Epithelial cell of prostate (primary cell): ENCODE results near the gene SETD9.

Experiments
- DNase-seq: peaks from one replicate; pipeline ENCODE4 v3.0.0-alpha.2; 2011; ENCODE audit warnings: low read depth, low spot score
- H3K27ac ChIP-seq: fragments of 450-650 bp; 2 replicates; pipeline ENCODE4 v1.5.1; 2017; ENCODE audit warnings: mild to moderate bottlenecking

Gene SETD9, protein sequence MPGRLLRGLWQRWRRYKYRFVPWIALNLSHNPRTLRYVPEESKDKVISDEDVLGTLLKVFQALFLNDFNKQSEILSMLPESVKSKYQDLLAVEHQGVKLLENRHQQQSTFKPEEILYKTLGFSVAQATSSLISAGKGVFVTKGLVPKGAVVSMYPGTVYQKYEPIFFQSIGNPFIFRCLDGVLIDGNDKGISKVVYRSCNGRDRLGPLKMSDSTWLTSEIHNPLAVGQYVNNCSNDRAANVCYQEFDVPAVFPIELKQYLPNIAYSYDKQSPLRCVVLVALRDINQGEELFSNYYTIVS

DNA sequence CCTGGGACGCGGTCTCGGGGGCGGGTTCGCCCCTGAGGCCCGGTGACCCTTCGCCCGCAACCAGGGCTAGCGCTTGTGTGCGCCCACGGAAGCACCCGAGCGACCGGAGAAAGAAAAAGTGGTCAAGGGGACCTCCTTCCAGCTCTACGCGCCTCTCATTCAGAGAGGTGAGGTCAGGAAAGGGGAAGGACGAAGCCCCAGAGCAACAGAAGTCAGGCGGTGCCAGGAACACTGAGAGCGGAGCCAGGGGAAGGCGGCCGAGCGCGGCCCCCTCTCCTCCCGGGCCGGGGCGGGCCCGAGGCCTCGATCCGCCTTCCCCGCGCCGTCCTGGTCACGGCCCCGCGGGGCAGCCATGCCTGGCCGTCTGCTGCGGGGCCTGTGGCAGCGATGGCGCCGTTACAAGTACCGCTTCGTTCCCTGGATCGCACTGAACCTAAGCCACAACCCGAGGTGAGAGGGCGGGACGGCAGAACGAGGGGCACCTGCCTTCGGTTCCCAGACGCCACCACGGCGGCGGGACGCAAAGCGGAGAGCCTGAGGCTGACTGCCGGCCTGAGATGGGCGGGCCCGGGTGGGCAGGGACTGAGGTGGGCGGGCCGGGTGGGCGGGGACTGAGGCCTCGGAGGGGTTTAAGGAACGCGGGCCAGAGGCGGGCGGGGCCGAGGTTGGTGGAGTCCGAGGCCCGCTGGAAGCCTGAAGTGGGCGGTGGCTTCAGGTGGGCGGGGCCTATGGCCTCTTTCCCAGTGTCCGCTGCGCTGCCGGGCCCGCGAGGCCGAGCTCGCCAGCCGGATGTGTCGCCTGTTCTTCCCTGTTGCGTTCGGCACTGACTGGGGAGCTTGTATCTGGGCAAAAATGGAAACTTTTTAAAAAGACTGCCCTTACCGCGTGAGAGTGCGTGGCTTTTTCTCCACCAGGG lies at the start of gene SETD9:
SETD9 (plus strand) TSS at position 303 of the 916 bp plus-strand sequence; CDS start at position 353, 50 bp downstream.
- peak; percentile 73 for DNase-seq
- H3K27ac ChIP-seq, result peak within 1 kb of the TSS; percentile 83

DNA sequence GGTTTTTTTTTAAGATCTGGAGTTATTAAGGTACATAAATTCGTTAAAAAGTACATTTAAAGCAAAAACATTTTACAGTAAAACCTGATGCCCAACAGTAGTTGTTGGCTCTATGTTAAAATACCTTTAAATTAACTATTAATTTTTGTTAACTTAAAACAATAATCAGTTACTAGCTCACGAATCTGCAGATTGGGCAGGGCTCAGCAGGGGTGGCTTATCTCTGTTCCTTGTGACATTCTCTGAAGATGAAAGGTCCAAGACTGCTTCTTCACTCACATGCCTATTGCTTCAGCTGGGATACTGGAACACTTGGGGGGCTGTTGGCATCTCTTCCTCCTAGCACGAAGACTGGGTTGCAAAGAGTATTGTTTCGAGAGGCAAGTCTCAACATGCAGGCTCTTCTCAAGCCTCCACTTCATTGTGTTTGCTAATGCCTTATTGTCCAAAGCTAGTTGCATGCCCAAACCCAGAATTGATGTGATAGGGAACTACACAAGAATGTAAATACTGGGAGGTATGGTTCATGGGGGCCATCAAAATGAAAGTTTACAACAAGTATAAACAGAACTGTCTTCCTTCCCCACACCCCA lies 47.4 kb upstream of the SETD9 start:
- no peak for DNase-seq
- no peak overlapping the region for H3K27ac ChIP-seq

- no peak for DNase-seq
- no peak overlapping the region for H3K27ac ChIP-seq
These were observed 46.5 kb upstream of the SETD9 start for GRCh38 chr5:56862909-56863308.

- DNase-seq, result no peak
These were observed 37.6 kb upstream of the SETD9 start for GRCh38 chr5:56871777-56872176.

GRCh38 chr5:56873056-56873455 lies 36.3 kb upstream of the SETD9 start:
- H3K27ac ChIP-seq, result no peak overlapping the region

More at GRCh38 chr5:56871777-56872176, 37.6 kb upstream of the SETD9 start:
- H3K27ac ChIP-seq, result no peak overlapping the region

DNA sequence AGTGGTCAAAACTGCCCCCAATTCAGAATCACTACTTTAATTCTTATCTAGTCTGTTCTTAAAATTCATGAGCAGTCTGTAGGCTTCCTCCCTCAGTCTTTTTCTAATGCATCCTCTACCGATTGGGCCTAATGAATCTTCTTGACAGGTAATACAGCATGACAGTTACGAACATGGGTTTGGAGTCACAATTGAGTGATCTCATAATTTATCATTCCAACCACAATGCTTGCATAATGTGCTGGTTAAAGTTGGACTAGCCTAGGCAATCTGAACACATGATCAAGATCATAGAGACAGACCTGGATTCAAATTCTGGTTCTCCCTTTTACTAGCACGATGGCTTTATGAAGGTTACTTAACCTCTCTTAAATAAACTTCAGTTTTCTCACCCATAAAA lies 33.1 kb upstream of the SETD9 start:
- peak; percentile 43 for DNase-seq
- no peak overlapping the region for H3K27ac ChIP-seq

More at GRCh38 chr5:56873056-56873455, 36.3 kb upstream of the SETD9 start:
- no peak for DNase-seq

DNA sequence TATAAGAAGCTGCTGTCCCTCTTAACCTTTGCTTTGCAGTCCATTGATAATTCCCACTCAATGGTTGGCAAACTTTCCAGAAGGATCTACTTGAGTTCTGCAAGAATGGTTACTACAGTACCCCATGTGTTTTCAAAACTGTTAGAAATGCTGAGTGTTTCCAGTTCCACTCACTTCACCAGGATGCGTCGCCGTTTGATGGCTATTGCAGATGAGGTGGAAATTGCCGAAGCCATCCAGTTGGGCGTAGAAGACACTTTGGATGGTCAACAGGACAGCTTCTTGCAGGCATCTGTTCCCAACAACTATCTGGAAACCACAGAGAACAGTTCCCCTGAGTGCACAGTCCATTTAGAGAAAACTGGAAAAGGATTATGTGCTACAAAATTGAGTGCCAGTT lies 27.8 kb upstream of the SETD9 start:
- no peak overlapping the region for H3K27ac ChIP-seq
- no peak for DNase-seq

- no peak overlapping the region for H3K27ac ChIP-seq
- no peak for DNase-seq
These were observed 16.0 kb upstream of the SETD9 start for GRCh38 chr5:56893251-56893951.

GRCh38 chr5:56896763-56897162 lies 12.6 kb upstream of the SETD9 start:
- H3K27ac ChIP-seq, result no peak overlapping the region
- no peak for DNase-seq

DNA sequence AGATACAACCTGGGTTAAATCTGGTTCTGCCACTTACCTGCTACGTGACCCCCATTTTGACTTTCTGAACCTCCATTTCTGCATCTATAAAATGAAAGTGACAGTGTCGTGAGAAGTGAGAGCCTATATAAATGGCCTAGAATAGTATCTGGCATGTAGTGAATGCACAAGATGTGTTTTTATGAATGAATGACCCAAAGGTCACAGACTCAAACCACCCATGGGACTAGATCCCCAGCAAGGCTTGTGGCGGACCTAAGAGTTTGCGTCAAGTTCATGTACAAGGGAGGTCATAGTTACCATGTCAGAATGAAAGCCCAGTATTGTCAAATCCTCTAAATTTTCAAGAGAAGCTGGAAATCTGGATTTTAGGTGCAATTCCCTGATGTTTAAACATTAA lies 11.2 kb upstream of the SETD9 start:
- no peak overlapping the region for H3K27ac ChIP-seq
- no peak for DNase-seq

- H3K27ac ChIP-seq, result no peak overlapping the region
- no peak for DNase-seq
These were observed 9.0 kb upstream of the SETD9 start for GRCh38 chr5:56900395-56900794.

- H3K27ac ChIP-seq, result no peak overlapping the region
- no peak for DNase-seq
These were observed 8.4 kb upstream of the SETD9 start for GRCh38 chr5:56900858-56901578.

- no peak for DNase-seq
- peak overlapping the region; percentile 83 for H3K27ac ChIP-seq
These were observed 478 bp upstream of the SETD9 start for GRCh38 chr5:56908942-56909293.

DNA sequence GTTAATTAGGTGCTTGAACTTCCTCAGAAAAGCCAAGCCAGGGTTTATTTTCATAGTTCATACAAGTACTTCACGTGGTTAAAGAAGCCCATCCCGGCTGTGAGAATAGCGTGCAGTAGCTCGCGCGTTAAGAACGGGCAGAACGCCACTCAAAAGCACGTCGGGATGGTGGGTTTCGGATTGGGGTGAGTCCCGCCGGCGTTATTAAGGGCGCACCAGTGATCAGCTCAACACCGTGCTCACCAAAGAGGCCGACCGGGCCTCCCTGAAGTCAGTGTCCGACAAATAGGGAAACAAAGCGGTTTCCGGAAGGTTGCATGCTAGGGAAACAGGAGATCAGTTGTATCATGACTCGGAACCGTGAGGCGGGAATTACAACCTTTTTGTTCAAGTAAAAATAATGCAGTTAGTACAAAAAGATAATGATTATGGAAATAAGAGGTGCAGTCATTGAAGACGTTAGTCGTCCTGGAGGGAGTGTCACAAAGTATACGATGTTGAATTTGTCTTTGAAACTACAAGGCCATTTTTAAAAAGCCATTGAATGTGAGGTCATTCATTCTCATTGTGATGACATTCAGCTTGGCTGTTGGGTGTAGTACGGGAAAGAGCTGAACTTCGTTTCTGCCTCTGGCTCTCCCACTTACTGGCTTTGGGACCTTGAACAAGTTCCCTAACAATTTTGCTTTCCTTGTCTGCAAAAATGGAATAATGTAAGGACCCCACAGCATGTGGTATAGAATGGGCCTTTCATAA lies 992 bp downstream of the SETD9 start:
- no peak for DNase-seq
- H3K27ac ChIP-seq, result peak overlapping the region; percentile 83

- DNase-seq, result no peak
These were observed 4.4 kb downstream of the SETD9 start for GRCh38 chr5:56913766-56914165.

GRCh38 chr5:56914678-56915077 lies 5.3 kb downstream of the SETD9 start:
- H3K27ac ChIP-seq, result no peak overlapping the region
- no peak for DNase-seq

More at GRCh38 chr5:56913766-56914165, 4.4 kb downstream of the SETD9 start:
- H3K27ac ChIP-seq, result no peak overlapping the region

DNA sequence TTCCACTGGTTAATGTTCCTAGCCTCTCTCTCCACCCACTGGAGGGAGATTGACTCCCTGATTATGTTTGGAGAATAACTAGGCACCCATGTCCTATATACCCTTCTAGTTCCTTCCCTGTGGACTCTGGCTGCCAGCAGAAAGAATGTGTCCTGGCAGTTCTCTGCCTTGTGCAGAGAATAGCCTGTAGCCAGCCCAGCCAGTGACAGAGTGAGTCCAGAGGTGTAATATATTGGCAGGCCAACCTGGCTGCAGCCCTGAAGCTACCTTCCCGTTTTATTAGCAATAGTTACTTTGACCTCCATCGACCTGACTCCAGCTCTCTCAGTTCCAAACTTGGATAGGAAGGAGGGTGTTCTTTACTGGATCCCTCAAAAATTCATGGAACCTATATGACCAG lies 8.1 kb downstream of the SETD9 start:
- no peak for DNase-seq
- H3K27ac ChIP-seq, result no peak overlapping the region

DNA sequence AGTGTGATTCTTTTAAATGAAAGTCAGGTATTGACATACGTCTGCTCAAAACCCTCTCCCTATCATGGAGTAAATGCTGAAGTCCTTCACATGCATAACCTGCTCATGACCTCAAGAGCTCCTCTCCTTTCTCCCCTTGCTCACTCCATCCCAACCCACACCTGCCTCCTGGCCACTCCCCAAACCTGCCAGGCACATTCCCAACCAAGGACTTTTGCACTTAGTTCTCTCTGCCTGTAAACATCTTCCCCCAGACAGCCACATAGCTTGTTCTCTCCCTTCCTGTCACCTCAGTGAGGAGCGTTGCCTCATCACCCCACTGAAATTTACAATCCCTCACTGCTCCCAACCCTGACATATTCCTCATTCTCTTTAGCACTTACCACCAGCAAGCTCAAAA lies 8.7 kb downstream of the SETD9 start:
- H3K27ac ChIP-seq, result no peak overlapping the region
- no peak for DNase-seq
